ENCODE results near the gene ARSB. TPM values are rescaled to one million over a fixed set of nuclear protein-coding genes. Genes with fewer than 3 reads are reported as not detected.
A peak's percentile ranks its signal among the peaks of the same experiment; 100 is the strongest.

The ARSB gene
- 15.2 and 19.4 TPM in 2 replicates for total RNA-seq (2014; rRNA removed; shearing (Covaris generic))

DNA sequence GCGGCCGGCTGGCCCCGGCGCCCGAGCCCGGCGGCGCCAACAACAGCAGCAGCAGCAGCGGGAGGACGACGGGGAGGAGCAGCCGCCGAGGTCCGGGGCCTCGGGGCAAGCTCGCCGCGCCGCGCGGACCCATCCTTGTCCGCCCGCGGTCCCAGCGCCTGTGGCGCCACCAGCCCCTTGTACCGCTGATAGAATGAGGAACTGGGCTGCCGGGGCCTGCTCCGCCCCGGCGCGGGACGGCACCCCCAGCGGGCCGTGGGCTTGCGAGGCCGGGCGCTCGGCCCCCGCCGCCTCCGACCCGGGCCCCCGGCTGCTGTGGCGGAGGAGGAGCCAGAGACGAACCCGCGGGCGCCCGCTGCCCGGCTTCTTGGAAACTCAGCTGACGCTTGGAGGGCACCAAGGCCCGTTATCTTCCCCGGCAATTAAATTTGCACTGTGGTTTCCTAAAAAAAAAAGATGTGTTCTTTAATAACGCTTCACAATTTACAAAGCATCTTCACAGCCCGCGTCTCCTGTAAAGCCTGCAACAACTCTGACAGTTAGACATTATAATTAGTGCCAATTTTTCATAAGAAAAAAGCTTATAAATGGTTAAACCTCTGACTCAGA, at the start of gene ARSB:
ARSB (minus strand) TSS at position 195 of the 609 bp plus-strand sequence; CDS start at position 133, 62 bp downstream.
- peak; percentile 54 for DNase-seq (ENCODE audit: low read depth)

GRCh38 chr5:79032782-79033181, 47.7 kb upstream of the ARSB start:
- DNase-seq (ENCODE audit: low read depth): no peak

DNA sequence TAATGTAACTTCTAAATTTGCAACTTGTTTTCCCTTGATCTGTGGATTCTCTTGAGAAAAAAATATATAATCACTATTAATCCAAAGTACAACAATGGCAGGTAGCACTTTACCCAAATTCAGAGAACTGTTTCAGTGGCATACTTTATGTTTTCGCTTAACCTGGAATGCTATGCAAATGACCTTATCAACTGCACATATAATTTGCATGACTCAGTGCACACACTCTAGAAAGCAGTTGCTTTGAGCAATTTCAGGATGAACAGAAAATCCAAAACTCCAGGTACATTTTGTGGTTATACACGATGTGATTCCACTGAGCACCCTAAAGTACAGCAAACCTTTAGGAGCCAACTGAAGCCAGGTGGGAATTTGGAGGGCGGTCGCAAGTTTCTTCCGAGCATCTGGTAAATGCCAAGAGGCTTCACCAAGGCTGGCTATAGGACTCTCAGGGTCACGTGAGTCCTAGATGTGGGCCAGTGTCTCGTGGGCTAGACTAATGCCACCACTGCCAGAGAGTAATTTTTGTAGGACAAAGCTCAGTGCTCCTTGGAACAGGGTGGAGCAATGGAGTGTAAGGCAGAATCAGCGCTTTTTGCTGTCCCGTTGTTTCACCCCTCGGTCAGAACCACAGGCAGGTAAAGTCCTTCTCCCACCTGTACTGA, 47.1 kb upstream of the ARSB start:
- DNase-seq (ENCODE audit: low read depth): peak; percentile 17

DNA sequence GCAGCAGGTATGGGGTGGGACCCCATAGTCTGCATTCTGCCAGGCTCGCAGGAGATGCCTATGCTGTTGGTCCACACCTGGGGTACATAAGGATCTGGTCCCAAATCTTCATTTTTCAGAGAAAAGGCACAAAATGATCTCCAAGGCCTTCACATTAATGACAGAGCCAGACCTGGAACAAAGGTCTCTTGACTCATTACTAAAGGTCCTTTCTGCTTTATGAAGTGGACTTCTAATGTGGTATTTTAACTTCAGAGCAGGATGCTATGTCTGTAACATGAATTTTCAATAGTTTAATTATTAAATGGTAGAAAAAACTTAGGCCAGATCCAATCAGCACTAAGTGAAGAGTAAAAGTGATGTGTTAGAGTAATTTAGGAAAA, 46.4 kb upstream of the ARSB start:
- DNase-seq (ENCODE audit: low read depth): no peak

DNA sequence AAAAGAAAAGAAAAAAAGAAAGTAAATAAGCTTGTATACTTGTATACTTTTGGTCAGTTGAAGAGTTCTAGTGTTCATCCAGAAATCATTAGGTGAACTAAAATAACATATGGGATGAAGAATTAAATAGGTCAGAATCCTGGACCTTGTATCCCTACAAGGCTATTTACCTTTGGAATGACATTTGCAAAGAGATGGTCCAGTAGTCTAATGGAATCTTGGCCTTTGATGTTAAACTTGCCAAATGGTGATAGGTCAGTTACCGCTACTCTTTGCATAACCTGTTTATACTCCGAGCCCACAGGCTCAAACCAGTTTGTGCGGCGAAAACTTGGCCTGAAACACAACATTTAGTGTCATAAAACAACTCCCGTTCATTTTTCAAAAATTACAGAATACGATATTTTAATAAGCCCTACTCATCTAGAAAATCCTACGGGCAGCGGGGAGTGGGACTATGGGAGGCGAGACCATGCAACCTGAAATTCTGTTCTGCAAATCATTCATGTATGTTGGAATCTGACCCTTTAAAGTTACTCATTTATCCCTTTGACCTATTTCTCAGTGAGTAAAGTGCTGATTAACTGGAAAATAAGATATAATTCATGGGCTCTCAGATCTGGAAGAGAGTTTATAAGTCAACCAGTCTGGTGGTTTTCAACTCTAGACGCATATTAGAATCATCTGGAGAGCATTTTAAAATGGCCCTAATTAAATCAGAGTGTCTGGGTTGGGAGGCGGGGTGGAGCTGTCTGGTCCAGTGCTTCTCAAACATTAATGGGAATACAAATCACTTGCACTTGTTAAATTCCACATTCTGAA, 45.8 kb upstream of the ARSB start:
- no peak for DNase-seq (ENCODE audit: low read depth)

DNA sequence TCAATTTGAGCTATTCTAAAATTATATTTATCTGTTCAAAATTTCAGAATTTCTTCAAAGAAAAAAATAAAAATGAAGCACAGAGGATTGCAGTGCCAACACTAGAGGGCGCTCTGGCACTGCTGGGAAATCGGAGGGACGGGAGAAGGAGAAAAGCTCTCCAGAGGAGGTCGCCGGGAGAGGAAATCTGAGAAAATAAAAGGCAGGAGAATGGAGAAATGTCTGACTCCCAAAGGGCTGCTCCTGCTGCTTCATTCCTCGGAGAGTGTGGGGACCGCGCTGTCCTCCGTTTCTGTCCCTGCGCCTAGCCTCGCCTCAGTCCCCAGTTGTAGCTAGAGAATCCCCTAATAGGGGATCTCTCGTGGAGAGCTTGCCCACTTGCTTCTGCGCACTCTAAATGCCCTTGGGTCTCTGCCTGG, 40.0 kb upstream of the ARSB start:
- peak; percentile 49 for DNase-seq (ENCODE audit: low read depth)

GRCh38 chr5:79023947-79024346, 38.8 kb upstream of the ARSB start:
- no peak for DNase-seq (ENCODE audit: low read depth)

DNA sequence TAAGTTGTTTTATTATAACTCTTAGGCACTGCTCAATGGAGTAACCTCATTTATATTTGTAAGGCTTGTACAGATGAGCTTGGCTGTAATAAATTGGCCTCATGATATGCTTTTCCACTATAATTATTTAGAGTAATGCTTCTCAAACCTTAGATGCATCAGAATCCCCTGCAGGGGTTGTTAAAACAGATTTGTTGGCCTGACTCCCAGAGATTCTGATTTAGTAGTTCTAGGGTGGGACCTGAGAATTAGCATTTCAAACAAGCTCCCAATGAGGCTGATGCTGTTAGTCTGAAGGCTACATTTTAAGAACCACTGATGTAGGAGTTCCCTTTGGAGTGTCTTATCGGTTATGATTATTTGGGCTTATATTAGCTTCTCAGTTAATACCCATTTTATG, 38.2 kb upstream of the ARSB start:
- no peak for DNase-seq (ENCODE audit: low read depth)

DNA sequence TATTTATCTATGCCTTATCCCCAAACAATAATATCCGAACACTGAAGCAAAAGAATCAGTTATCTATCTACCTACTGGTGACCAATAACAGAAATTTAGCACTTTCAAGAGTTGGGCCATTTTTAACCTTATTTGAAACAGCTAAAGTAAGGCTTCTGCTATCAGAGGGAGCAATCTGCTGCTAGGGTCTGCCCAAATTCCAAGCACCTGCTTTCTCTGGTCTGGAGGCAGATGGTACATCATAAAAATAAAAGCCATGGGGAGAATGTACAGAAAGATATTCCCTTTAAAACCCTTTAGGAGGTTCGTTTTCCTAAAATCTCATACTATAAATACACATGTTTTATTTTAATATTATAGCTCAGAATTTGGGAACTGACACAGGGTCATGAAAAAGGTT, 37.7 kb upstream of the ARSB start:
- no peak for DNase-seq (ENCODE audit: low read depth)

- no peak for DNase-seq (ENCODE audit: low read depth)
Measured at GRCh38 chr5:79021753-79022152, 36.6 kb upstream of the ARSB start.

DNA sequence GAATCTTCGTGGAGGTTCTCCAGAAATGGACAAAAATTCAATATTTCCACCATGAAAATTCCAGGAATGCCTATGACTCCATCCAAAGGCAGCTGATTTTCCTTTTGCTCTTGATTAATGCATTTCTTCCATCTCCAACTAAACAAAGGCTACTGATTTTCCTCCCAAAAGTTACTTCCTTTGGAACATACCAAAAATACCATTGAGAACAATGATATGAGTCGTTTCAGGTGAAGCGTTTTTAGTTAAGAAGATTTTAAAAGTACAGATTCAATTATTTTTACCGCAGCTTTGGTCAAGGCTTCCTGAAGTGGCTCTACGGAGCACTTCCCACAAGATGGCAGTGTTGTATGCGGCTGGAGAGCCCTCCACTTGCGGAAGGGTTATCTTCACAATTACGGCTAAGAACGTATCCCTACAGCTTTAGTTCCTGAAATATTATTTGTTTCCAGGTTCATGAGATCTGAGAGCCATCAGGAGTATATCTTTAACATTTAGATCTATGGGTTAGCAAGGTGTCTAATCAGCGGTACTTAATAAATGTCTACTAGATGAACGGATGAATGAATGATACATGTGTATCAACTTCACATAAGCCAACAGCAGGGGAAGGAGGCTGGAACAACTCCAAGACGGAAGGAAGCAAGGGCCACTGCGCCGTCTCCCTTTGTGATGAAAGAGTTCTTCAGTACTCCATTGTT, 35.9 kb upstream of the ARSB start:
- DNase-seq (ENCODE audit: low read depth): peak; percentile 61

GRCh38 chr5:79014631-79015030, 29.5 kb upstream of the ARSB start:
- DNase-seq (ENCODE audit: low read depth): no peak

GRCh38 chr5:79011869-79012268, 26.8 kb upstream of the ARSB start:
- no peak for DNase-seq (ENCODE audit: low read depth)

GRCh38 chr5:79011219-79011836, 26.2 kb upstream of the ARSB start:
- DNase-seq (ENCODE audit: low read depth): no peak

DNA sequence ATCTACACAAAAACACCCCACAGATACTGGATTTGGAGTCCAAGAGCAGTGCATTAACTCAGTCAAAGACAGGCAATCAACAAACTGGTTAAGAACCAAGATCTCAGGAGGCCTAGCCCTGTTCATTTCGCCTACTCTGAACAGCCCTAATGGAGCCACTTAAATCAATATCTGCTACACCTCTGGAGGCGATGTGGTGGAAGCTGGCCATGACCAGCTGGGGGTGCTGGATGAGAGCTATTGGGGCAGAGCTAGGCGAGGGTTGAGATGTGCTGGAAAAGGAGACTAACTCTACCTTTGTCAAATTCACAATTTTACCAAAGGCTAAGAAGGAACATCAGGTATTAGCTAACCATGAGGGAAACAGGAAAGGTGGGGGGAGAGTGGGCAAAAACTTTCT, 23.3 kb upstream of the ARSB start:
- DNase-seq (ENCODE audit: low read depth): no peak

GRCh38 chr5:79007872-79008271, 22.8 kb upstream of the ARSB start:
- DNase-seq (ENCODE audit: low read depth): no peak

DNA sequence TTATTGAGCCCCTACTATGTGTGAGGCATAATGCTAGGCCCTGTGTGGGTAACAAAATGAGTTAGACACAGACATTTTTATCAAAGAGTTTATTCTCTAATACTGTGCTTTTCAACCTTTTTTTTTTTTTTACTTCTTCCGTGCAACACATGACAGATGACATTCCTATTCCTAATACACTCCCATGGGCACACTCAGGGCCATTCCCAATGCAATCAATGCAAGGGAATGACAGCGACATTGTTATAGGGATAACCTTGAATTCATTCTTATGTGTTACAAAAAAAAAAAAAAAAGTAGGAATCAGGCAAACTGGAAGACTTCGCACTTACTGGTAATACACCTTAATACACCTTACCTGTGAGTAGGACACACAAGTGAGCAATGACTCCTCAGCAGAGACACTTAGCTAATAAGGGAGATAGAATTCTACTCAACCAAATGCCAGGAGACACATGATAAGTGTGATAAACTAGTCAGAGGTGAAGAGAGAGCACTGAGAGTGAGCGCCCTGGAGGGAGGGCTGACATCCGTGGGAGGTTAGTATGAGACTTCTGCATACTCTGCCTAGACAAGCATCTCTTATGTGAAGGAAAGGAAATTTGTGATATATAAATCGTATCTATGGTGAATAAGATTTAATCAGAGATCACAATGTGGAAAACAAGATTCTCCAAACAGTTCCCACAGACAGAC, 21.0 kb upstream of the ARSB start:
- DNase-seq (ENCODE audit: low read depth): no peak

- DNase-seq (ENCODE audit: low read depth): no peak
Measured at GRCh38 chr5:79005151-79005550, 20.0 kb upstream of the ARSB start.

- no peak for DNase-seq (ENCODE audit: low read depth)
Measured at GRCh38 chr5:79002374-79002773, 17.3 kb upstream of the ARSB start.

DNA sequence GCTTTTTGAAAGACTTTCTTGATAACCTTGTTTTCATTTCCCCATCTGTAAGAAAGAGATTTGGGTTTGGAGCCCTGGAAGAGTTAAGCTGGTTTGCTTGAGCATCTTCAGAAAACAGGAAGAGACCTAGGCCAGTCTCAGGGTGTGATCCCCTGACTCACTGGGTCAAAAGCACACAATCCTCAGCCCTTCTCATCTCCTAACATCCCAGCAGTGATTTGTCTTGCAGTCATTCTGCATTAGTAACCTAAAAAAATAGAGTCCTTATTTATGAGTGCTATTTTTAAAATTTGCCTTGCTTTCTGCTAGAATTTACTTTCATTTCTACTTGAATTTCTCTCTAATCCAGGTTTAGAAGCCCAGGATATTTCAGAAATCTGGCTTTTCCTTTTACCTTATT, 16.4 kb upstream of the ARSB start:
- no peak for DNase-seq (ENCODE audit: low read depth)

GRCh38 chr5:78997090-78997489, 12.0 kb upstream of the ARSB start:
- DNase-seq (ENCODE audit: low read depth): no peak

Data from M059J (cell line).